Activated CD4-positive, CD25-positive, alpha-beta regulatory T cell treated with anti-CD3 and anti-CD28 coated beads, Interleukin-2, amount 50 U/mL, for 16 hours (primary cell): ENCODE results near the gene RHOT1.
A peak's percentile ranks its signal among the peaks of the same experiment; 100 is the strongest.
"Not testable (repeated sequence)": the region's sequence is repeated elsewhere in the genome, so short reads cannot be mapped to it uniquely, and the experiment has no call there.

ENCODE experiments used
- DNase-seq: peaks from one replicate; pipeline ENCODE4 v3.0.0-alpha.2; 2020; ENCODE audit warnings: low read depth, low spot score

RHOT1 gene

GRCh38 chr17:32227910-32228309 lies 85.6 kb downstream of the RHOT1 start:
- DNase-seq, result no peak

GRCh38 chr17:32235588-32235987 lies 93.3 kb downstream of the RHOT1 start:
- no peak for DNase-seq

- DNase-seq, result no peak
Measured at GRCh38 chr17:32239456-32239855, 97.2 kb downstream of the RHOT1 start.

- DNase-seq, result no peak
Measured at GRCh38 chr17:32240750-32241149, 98.4 kb downstream of the RHOT1 start.

- no peak for DNase-seq
Measured at GRCh38 chr17:32241640-32242039, 99.3 kb downstream of the RHOT1 start.

- DNase-seq, result no peak
Measured at GRCh38 chr17:32249475-32249874, 107.2 kb downstream of the RHOT1 start.

GRCh38 chr17:32253117-32253611 lies 110.9 kb downstream of the RHOT1 start:
- DNase-seq, result peak; percentile 6

GRCh38 chr17:32256012-32256700 lies 113.9 kb downstream of the RHOT1 start:
- no peak for DNase-seq

GRCh38 chr17:32256701-32257019 lies 114.4 kb downstream of the RHOT1 start:
- DNase-seq, result no peak

GRCh38 chr17:32258383-32259140 lies 116.3 kb downstream of the RHOT1 start:
- no peak for DNase-seq

- DNase-seq, result no peak
Measured at GRCh38 chr17:32259586-32259985, 117.3 kb downstream of the RHOT1 start.

GRCh38 chr17:32261417-32261736 lies 119.1 kb downstream of the RHOT1 start:
- no peak for DNase-seq

GRCh38 chr17:32261936-32262510 lies 119.7 kb downstream of the RHOT1 start:
- no peak for DNase-seq

GRCh38 chr17:32263515-32263914 lies 121.2 kb downstream of the RHOT1 start:
- not testable (repeated sequence) for DNase-seq

GRCh38 chr17:32264140-32264799 lies 122.0 kb downstream of the RHOT1 start:
- no peak for DNase-seq

- DNase-seq, result no peak
Measured at GRCh38 chr17:32264823-32265191, 122.5 kb downstream of the RHOT1 start.

- DNase-seq, result no peak
Measured at GRCh38 chr17:32265192-32265923, 123.1 kb downstream of the RHOT1 start, which contains the start of gene RHBDL3. TSS of gene RHBDL3 (plus strand) at chr17:32265832. CDS start at chr17:32266190, 358 bp downstream.

GRCh38 chr17:32266051-32266388 lies 123.7 kb downstream of the RHOT1 start:
- no peak for DNase-seq

GRCh38 chr17:32266389-32267301 lies 124.3 kb downstream of the RHOT1 start:
- no peak for DNase-seq

- DNase-seq, result no peak
Measured at GRCh38 chr17:32267690-32268205, 125.4 kb downstream of the RHOT1 start.
